CD4-positive, CD25-positive, alpha-beta regulatory T cell (primary cell): ENCODE results near the gene TELO2. TPM values are rescaled to one million over a fixed set of nuclear protein-coding genes. Genes with fewer than 3 reads are reported as not detected.
"Not testable (repeated sequence)": the region's sequence is repeated elsewhere in the genome, so short reads cannot be mapped to it uniquely, and the experiment has no call there.

Source experiments
- ATAC-seq, 2 donors: fragments of 150-1000 bp; cut with Tn5 transposase; one replicate each; pipeline ENCODE4 v1.10.0; 2021; ENCODE audit warnings: low read depth in 2 of 2, moderate number of reproducible peaks in 2 of 2, moderate library complexity in 1 of 2
- DNase-seq, 3 donors: peaks; one replicate each; pipeline versions ENCODE4 v3.0.0 to v3.0.0-alpha.2; 2012 to 2022; ENCODE audit warnings: mixed read lengths in 1 of 3
- H3K27ac ChIP-seq: one replicate; pipeline ENCODE4 v1.7.0; 2013; ENCODE audit warnings: mild to moderate bottlenecking, low read length; ENCODE audit not compliant: insufficient read depth, poor library complexity, severe bottlenecking
- H3K27me3 ChIP-seq: one replicate; pipeline ENCODE4 v1.7.0; 2013; ENCODE audit warnings: low read length; ENCODE audit not compliant: control insufficient read depth, insufficient read depth
- H3K36me3 ChIP-seq: one replicate; pipeline ENCODE4 v1.7.0; 2013; ENCODE audit warnings: mild to moderate bottlenecking, low read length, moderate library complexity; ENCODE audit not compliant: control insufficient read depth, insufficient read depth
- H3K4me1 ChIP-seq: 2 replicates; pipeline ENCODE4 v1.7.0; 2013; ENCODE audit warnings: mild to moderate bottlenecking, low read length; ENCODE audit not compliant: insufficient read depth, control insufficient read depth, poor library complexity, severe bottlenecking
- H3K4me3 ChIP-seq: one replicate; pipeline ENCODE4 v1.7.0; 2013; ENCODE audit warnings: low read depth, mild to moderate bottlenecking, low read length, moderate library complexity
- H3K9me3 ChIP-seq, 2 experiments: 1 replicate in 1 of 2; 2 replicates in 1 of 2; pipeline ENCODE4 v1.7.0; 2013; ENCODE audit warnings: low read length in 2 of 2, mild to moderate bottlenecking in 1 of 2, moderate library complexity in 1 of 2; ENCODE audit not compliant: control insufficient read depth in 2 of 2
- H3K27ac Mint-ChIP-seq, 3 donors: one replicate each; pipeline ENCODE4 v1.8.0; 2020 to 2022; ENCODE audit warnings: mild to moderate bottlenecking in 3 of 3, mixed read lengths in 3 of 3, moderate library complexity in 2 of 3
- H3K27me3 Mint-ChIP-seq: one replicate; pipeline ENCODE4 v1.8.0; 2022; ENCODE audit warnings: mild to moderate bottlenecking, mixed read lengths
- H3K36me3 Mint-ChIP-seq: one replicate; pipeline ENCODE4 v1.8.0; 2020; ENCODE audit warnings: mixed read lengths
- H3K4me1 Mint-ChIP-seq, 4 donors: one replicate each; pipeline ENCODE4 v1.8.0; 2020 to 2022; ENCODE audit warnings: mixed read lengths in 4 of 4, mild to moderate bottlenecking in 1 of 4
- H3K4me3 Mint-ChIP-seq, 4 donors: one replicate each; pipeline ENCODE4 v1.8.0; 2020 to 2022; ENCODE audit warnings: mild to moderate bottlenecking in 4 of 4, mixed read lengths in 4 of 4, moderate library complexity in 3 of 4
- H3K9me3 Mint-ChIP-seq, 7 donors: one replicate each; pipeline ENCODE4 v1.8.0; 2020 to 2022; ENCODE audit warnings: mixed read lengths in 7 of 7, mild to moderate bottlenecking in 3 of 7, moderate library complexity in 2 of 7
- polyA plus RNA-seq, 4 donors: library from polyadenylated mRNA; unstranded; fragments of 300-500 nt; fragmentation: Illumina TruSeq; gene quantifications; one replicate each; pipeline ENCODE4 v1.2.3, GENCODE V29; 2021
- total RNA-seq: library from RNA; stranded (reverse); gene quantifications from one replicate; pipeline ENCODE4 v1.2.3, GENCODE V29; 2022

Gene TELO2
- total and polyA plus RNA-seq, 5 donors from 2014 or later, result 9.1 to 27.4 (median 12.0) TPM

DNA sequence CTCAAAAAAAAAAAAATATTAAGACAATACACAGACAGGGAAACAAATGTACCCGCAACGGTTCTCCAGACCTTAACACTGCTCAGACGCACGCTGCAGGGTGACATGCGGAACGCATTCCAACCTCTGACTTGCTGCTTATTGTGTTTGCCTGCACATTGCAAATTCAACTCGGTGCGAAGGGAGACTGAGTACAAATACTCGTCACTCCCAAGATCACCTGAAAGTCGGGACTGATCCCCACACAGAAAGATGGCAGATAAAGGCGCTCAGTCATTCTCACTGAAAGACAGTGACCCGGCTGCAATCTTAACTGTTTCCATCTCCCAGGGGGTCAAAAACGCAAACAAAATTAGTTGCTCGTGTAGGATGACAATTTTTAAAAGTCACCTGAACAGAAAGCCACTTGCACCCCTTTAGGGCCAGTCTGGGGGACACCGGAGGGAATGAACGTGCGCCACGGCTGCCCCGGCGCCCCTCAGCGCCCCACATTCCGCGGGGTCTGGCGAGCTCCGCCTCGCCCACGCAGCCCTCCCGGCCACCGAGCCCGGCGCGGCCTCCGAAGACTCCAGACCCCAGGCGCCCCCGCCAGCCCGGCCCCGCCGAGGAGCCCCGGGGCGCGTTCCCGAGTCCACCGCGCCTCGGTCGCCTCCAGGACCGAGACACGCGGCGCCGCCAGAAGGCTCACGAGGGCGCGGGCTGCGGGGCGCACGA lies 18.9 kb upstream of the TELO2 start:
- H3K27me3 ChIP-seq, result no peaks in the 10 kb centered on the region
- peak overlapping the region; percentile 79 for H3K4me3 ChIP-seq
- Mint-ChIP-seq H3K27ac (peak overlapping the region in 2 of 3 donors; percentile 11 to 20), H3K9me3 (peaks cover 0 to 1% (median 0%) of the 10 kb centered on the region in 7 donors), H3K4me3 (peak overlapping the region; percentile 80 to 90 (median 84)), H3K27me3 (no peaks in the 10 kb centered on the region), H3K4me1 (peaks cover 0 to 50% (median 20%) of the 10 kb centered on the region in 4 donors), H3K36me3 (peaks cover 3% of the 10 kb centered on the region)
- H3K9me3 ChIP-seq, result no peaks in the 10 kb centered on the region
- peak; percentile 2 to 4 for ATAC-seq
- H3K27ac ChIP-seq, result peak overlapping the region; percentile 89
- no peak for DNase-seq
- no peaks in the 10 kb centered on the region for H3K36me3 ChIP-seq
- H3K4me1 ChIP-seq, result peaks cover 20% of the 10 kb centered on the region

DNA sequence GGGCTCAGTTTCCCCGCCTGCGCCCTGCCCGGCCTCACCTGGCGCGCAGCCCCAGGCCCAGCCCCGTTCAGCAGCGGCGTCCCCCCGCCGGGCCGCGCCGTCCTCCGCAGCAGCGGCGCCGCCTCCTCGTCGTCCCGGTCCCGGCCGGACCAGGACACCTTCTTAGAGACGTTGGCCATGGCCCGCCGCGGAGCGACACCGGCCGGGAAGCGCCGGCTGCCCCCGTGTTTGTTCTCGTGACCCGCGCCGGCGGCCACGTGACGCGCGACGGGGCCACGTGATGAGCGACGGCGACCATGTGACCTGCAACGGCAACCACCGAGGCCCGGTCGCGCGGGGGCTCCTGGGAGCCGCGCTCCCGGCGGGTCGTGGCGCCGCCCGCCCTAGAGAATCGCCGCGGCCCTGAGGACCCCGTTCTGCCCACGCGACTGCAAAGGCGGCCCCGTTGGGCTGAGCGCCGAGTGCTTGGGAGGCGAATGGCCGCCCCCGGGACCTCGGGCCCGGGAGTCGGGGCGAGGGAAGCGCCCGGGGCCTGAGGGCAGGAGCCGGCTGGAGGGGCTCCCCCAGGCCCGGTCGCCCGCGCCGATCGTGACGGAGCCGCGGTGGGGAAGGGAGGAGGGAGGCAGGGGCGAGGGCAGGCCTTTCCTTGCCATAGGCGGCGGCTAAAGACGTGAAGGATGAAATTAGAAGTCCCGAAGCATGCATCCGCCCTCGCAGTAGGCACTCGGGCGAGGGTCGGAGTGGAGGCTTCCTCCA lies 18.2 kb upstream of the TELO2 start, which contains the start of gene CLCN7:
TSS of gene CLCN7 (minus strand) at position 233 of the 756 bp plus-strand sequence. CDS start at position 179, 54 bp downstream.
- Mint-ChIP-seq H3K4me1 (peaks cover 0 to 44% (median 16%) of the 10 kb centered on the region in 4 donors), H3K9me3 (peaks cover 0 to 1% (median 0%) of the 10 kb centered on the region in 7 donors), H3K36me3 (peaks cover 3% of the 10 kb centered on the region), H3K27ac (peak within 1 kb of the TSS; percentile 84 to 89 (median 86)), H3K27me3 (no peaks in the 10 kb centered on the region), H3K4me3 (peak within 1 kb of the TSS; percentile 84 to 90 (median 86))
- H3K4me3 ChIP-seq, result peak within 1 kb of the TSS; percentile 79
- peaks cover 20% of the 10 kb centered on the region for H3K4me1 ChIP-seq
- ATAC-seq, result peak; percentile 88 to 92
- H3K27ac ChIP-seq, result peak within 1 kb of the TSS; percentile 89
- DNase-seq, result peak; percentile 82 to 92 (median 86)
- H3K36me3 ChIP-seq, result no peaks in the 10 kb centered on the region
- H3K9me3 ChIP-seq, result no peaks in the 10 kb centered on the region
- no peaks in the 10 kb centered on the region for H3K27me3 ChIP-seq

DNA sequence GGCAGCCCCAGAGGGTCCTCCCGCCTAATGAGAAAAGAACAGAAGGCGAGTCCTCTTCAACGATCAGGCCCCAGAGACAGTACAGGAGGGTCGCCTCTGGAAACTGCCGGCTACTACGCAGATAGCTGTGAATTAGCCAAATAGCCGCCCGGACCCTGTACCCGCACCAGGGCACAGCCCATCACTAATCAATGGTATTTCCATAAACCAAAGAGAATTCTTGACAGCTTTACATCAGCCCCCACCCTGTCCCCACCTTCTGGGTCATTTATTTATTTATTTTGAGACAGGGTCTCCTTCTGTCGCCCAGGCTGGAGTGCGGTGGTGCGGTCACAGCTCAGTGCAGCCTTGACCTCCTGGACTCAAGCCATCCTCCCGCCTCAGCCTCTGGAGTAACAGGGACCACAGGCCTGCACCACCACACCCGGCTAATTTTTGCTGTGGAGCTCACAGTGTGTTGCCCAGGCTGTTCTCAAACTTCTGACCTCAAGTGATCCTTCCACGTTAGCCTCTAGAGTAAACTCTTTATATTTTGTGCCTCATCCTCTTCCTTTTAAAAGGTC lies 17.5 kb upstream of the TELO2 start:
- Mint-ChIP-seq H3K4me3 (peak overlapping the region; percentile 66 to 88 (median 84)), H3K27me3 (no peaks in the 10 kb centered on the region), H3K9me3 (peaks cover 0 to 1% (median 0%) of the 10 kb centered on the region in 7 donors), H3K4me1 (peaks cover 0 to 40% (median 16%) of the 10 kb centered on the region in 4 donors), H3K27ac (peak overlapping the region; percentile 84 to 89 (median 86)), H3K36me3 (peaks cover 3% of the 10 kb centered on the region)
- no peaks in the 10 kb centered on the region for H3K36me3 ChIP-seq
- H3K27me3 ChIP-seq, result no peaks in the 10 kb centered on the region
- peak overlapping the region; percentile 55 for H3K4me3 ChIP-seq
- H3K9me3 ChIP-seq, result no peaks in the 10 kb centered on the region
- peak overlapping the region; percentile 89 for H3K27ac ChIP-seq
- ATAC-seq (no peak), DNase-seq (no peak)
- H3K4me1 ChIP-seq, result peaks cover 20% of the 10 kb centered on the region

DNA sequence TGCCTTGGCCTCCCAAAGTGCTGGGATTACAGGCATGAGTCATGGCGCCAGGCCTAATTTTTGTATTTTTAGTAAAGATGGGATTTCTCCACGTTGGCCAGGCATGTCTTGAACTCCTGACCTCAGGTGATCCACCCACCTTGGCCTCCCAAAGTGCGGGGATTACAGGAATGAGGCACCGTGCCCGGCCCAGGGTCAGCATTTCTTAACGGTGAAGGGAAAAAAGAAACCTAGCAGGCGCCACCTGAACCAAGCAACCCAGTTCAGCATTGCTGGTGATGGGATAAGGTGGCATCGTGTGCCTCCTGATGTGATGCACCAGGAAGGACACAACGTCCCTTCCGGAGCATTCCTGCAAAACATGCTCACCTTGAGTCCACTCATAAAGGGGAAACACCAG lies 16.1 kb upstream of the TELO2 start:
- H3K9me3 ChIP-seq, result no peaks in the 10 kb centered on the region
- H3K27ac Mint-ChIP-seq, result no peak overlapping the region
- peaks cover 0 to 26% (median 12%) of the 10 kb centered on the region in 4 donors for H3K4me1 Mint-ChIP-seq
- H3K27me3 Mint-ChIP-seq, result peaks cover 8% of the 10 kb centered on the region
- H3K4me3 ChIP-seq, result no peak overlapping the region
- ATAC-seq, result no peak
- peaks cover 3% of the 10 kb centered on the region for H3K36me3 Mint-ChIP-seq
- no peaks in the 10 kb centered on the region for H3K36me3 ChIP-seq
- peaks cover 20% of the 10 kb centered on the region for H3K4me1 ChIP-seq
- DNase-seq, result no peak
- peaks cover 0 to 1% (median 0%) of the 10 kb centered on the region in 7 donors for H3K9me3 Mint-ChIP-seq
- peak overlapping the region in 3 of 4 donors; percentile 22 to 47 (median 43) for H3K4me3 Mint-ChIP-seq
- H3K27me3 ChIP-seq, result no peaks in the 10 kb centered on the region
- no peak overlapping the region for H3K27ac ChIP-seq

DNA sequence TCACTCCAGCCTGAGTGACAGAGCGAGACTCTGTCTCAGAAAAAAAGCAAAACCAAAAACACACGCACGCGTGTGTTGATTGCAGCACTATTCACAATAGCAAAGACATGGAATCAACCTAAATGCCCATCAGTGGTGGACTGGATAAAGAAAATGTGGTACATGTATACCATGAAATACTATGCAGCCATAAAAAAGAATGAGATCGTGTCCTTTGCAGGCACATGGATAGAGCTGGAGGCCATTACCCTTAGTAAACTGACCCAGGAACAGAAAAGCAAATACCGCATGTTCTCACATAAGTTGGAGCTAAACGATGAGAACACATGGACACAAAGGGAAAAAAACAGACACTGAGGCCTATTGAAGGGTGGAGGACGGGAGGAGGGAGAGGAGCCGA lies 14.2 kb upstream of the TELO2 start:
- H3K9me3 Mint-ChIP-seq, result not testable (repeated sequence)
- peaks cover 0 to 11% (median 3%) of the 10 kb centered on the region in 4 donors for H3K4me1 Mint-ChIP-seq

GRCh38 chr16:1481906-1482835 lies 11.0 kb upstream of the TELO2 start:
- Histone ChIP-seq H3K27ac (no peak overlapping the region), H3K9me3 (no peaks in the 10 kb centered on the region), H3K27me3 (no peaks in the 10 kb centered on the region), H3K36me3 (no peaks in the 10 kb centered on the region), H3K4me3 (no peak overlapping the region), H3K4me1 (no peaks in the 10 kb centered on the region)
- Mint-ChIP-seq H3K27me3 (peaks cover 12% of the 10 kb centered on the region), H3K9me3 (peaks cover 0 to 1% (median 0%) of the 10 kb centered on the region in 7 donors), H3K4me1 (no peaks in the 10 kb centered on the region), H3K27ac (no peak overlapping the region), H3K36me3 (no peaks in the 10 kb centered on the region), H3K4me3 (no peak overlapping the region)
- DNase-seq (no peak), ATAC-seq (no peak)

More for the DNA sequence above, 14.2 kb upstream of the TELO2 start:
- H3K36me3 ChIP-seq, DNase-seq, H3K27me3 ChIP-seq, H3K9me3 ChIP-seq, H3K4me3 ChIP-seq, H3K27ac ChIP-seq, ATAC-seq, H3K4me3 Mint-ChIP-seq, H3K36me3 Mint-ChIP-seq: not testable (repeated sequence)
- Mint-ChIP-seq H3K27me3 (peaks cover 12% of the 10 kb centered on the region), H3K27ac (peak overlapping the region in 1 of 3 donors; percentile 49)
- H3K4me1 ChIP-seq, result peaks cover 17% of the 10 kb centered on the region
